ENCODE results near the gene PFKFB2. TPM values are rescaled to one million over a fixed set of nuclear protein-coding genes. Genes with fewer than 3 reads are reported as not detected.

The PFKFB2 gene
- polyA plus RNA-seq, 3 donors, result 2.1 to 6.9 (median 2.3) TPM

- no peak for TF ChIP-seq CTCF (IDR thresholded peaks at IDR 0.05)
- peak overlapping the region in 1 of 2 donors; percentile 26 for H3K4me3 Mint-ChIP-seq
- H3K36me3 Mint-ChIP-seq, result peaks cover 0 to 2% of the 10 kb centered on the region in 2 donors
- H3K9ac ChIP-seq (ENCODE audit: insufficient read depth, low read length, poor library complexity, severe bottlenecking), result no peak overlapping the region
- intact Hi-C loops (cut with micrococcal nuclease), result no loop called here
- H3K27ac Mint-ChIP-seq, result peak overlapping the region in 1 of 7 donors; percentile 3
- H3K27me3 Mint-ChIP-seq (ENCODE audit: low read depth in 3 of 3), result peaks cover 0 to 2% (median 0%) of the 10 kb centered on the region in 3 donors
- no peaks in the 10 kb centered on the region for H3K9me3 ChIP-seq (replicated peaks in 1 of 2; ENCODE audit: control insufficient read depth in 1 of 2, insufficient read depth in 1 of 2, low read length in 2 of 2)
- H3K4me2 ChIP-seq (replicated peaks; ENCODE audit: extremely low read depth, low read length, poor library complexity, severe bottlenecking), result no peak overlapping the region
- no peaks in the 10 kb centered on the region for H3K79me2 ChIP-seq (ENCODE audit: insufficient read depth, low read length)
- no peaks in the 10 kb centered on the region for H3K27me3 ChIP-seq (ENCODE audit: control insufficient read depth in 2 of 2, insufficient read depth in 2 of 2, low read length in 2 of 2)
- H3K4me1 Mint-ChIP-seq, result peaks cover 44% of the 10 kb centered on the region
- no peak overlapping the region for H3K4me3 ChIP-seq (replicated peaks in 1 of 3; ENCODE audit: low read depth in 2 of 3, low read length in 3 of 3)
- DNase-seq, result no peak
- no peak overlapping the region for H3K27ac ChIP-seq (ENCODE audit: low read depth in 1 of 2, low read length in 2 of 2)
- peaks cover 0 to 2% (median 0%) of the 10 kb centered on the region in 7 donors for H3K9me3 Mint-ChIP-seq
- H2AFZ ChIP-seq (ENCODE audit: insufficient read depth, low read depth, low read length, poor library complexity, severe bottlenecking), result no peak overlapping the region
- H4K20me1 ChIP-seq (ENCODE audit: insufficient read depth, low read length), result no peaks in the 10 kb centered on the region
- 89% methylated on average over 15 of the region's 15 CpGs for WGBS (ENCODE audit: insufficient coverage)
- H3K4me1 ChIP-seq (ENCODE audit: control insufficient read depth in 1 of 2, insufficient read depth in 2 of 2, low read length in 2 of 2), result peaks cover 20 to 23% of the 10 kb centered on the region in 2 donors
- no peaks in the 10 kb centered on the region for H3K36me3 ChIP-seq (replicated peaks in 1 of 2; ENCODE audit: control insufficient read depth in 1 of 2, insufficient read depth in 2 of 2, low read length in 2 of 2)
These were observed 31.0 kb upstream of the PFKFB2 start for GRCh38 chr1:207021876-207022596.

- Mint-ChIP-seq H3K27ac (no peak overlapping the region), H3K27me3 (ENCODE audit: low read depth in 3 of 3) (peaks cover 1 to 3% (median 3%) of the 10 kb centered on the region in 3 donors), H3K4me3 (no peak overlapping the region), H3K36me3 (peaks cover 0 to 2% of the 10 kb centered on the region in 2 donors), H3K9me3 (peaks cover 0 to 2% (median 0%) of the 10 kb centered on the region in 7 donors), H3K4me1 (peaks cover 35% of the 10 kb centered on the region)
- H3K4me1 ChIP-seq (ENCODE audit: control insufficient read depth in 1 of 2, insufficient read depth in 2 of 2, low read length in 2 of 2), result peaks cover 19 to 20% of the 10 kb centered on the region in 2 donors
- no peak overlapping the region for H3K9ac ChIP-seq (ENCODE audit: insufficient read depth, low read length, poor library complexity, severe bottlenecking)
- H2AFZ ChIP-seq (ENCODE audit: insufficient read depth, low read depth, low read length, poor library complexity, severe bottlenecking), result no peak overlapping the region
- no peak overlapping the region for H3K4me2 ChIP-seq (replicated peaks; ENCODE audit: extremely low read depth, low read length, poor library complexity, severe bottlenecking)
- no peak overlapping the region for H3K4me3 ChIP-seq (replicated peaks in 1 of 3; ENCODE audit: low read depth in 2 of 3, low read length in 3 of 3)
- no peaks in the 10 kb centered on the region for H4K20me1 ChIP-seq (ENCODE audit: insufficient read depth, low read length)
- WGBS (ENCODE audit: insufficient coverage), result 93% methylated on average over 7 of the region's 8 CpGs
- no peaks in the 10 kb centered on the region for H3K27me3 ChIP-seq (ENCODE audit: control insufficient read depth in 2 of 2, insufficient read depth in 2 of 2, low read length in 2 of 2)
- no peaks in the 10 kb centered on the region for H3K9me3 ChIP-seq (replicated peaks in 1 of 2; ENCODE audit: control insufficient read depth in 1 of 2, insufficient read depth in 1 of 2, low read length in 2 of 2)
- H3K27ac ChIP-seq (ENCODE audit: low read depth in 1 of 2, low read length in 2 of 2), result no peak overlapping the region
- intact Hi-C loops (cut with micrococcal nuclease), result no loop called here
- no peak for DNase-seq
- H3K36me3 ChIP-seq (replicated peaks in 1 of 2; ENCODE audit: control insufficient read depth in 1 of 2, insufficient read depth in 2 of 2, low read length in 2 of 2), result no peaks in the 10 kb centered on the region
- H3K79me2 ChIP-seq (ENCODE audit: insufficient read depth, low read length), result no peaks in the 10 kb centered on the region
- no peak for TF ChIP-seq CTCF (IDR thresholded peaks at IDR 0.05)
These were observed 29.9 kb upstream of the PFKFB2 start for GRCh38 chr1:207022996-207023679.
